ENCODE results near the gene ERC1.

DNA sequence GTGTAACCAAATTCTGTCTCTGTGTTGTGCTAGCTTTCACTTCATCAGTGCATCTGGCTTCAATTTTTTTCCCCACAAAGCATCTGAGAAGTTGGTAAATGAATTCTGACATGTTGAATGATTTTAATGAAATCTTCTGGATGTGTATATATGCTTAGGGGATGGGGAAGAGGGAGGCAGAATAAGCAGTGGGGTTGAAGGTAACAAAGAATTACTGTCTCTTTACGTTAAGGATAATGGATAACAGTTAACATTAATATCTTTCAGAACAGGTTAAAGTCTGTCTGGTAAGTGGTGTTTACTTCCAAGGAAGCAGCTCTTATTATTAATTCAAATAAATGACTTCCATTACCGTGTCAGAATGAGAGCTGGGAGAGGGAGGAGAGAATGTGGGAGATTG is 261.7 kb downstream of the ERC1 start:
- no peak for TF ChIP-seq POLR2A (IDR thresholded peaks at IDR 0.05; ENCODE audit: extremely low read depth, insufficient read length)
- TF ChIP-seq, protein P1, sequence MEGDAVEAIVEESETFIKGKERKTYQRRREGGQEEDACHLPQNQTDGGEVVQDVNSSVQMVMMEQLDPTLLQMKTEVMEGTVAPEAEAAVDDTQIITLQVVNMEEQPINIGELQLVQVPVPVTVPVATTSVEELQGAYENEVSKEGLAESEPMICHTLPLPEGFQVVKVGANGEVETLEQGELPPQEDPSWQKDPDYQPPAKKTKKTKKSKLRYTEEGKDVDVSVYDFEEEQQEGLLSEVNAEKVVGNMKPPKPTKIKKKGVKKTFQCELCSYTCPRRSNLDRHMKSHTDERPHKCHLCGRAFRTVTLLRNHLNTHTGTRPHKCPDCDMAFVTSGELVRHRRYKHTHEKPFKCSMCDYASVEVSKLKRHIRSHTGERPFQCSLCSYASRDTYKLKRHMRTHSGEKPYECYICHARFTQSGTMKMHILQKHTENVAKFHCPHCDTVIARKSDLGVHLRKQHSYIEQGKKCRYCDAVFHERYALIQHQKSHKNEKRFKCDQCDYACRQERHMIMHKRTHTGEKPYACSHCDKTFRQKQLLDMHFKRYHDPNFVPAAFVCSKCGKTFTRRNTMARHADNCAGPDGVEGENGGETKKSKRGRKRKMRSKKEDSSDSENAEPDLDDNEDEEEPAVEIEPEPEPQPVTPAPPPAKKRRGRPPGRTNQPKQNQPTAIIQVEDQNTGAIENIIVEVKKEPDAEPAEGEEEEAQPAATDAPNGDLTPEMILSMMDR (IDR thresholded peaks at IDR 0.05; ENCODE audit: low read depth, low read length): no peak
- no peak for TF ChIP-seq MAX (IDR thresholded peaks at IDR 0.05; ENCODE audit: low read depth, low read length)
- TF ChIP-seq MYC (IDR thresholded peaks at IDR 0.05; ENCODE audit: low read depth, low read length): no peak

All from NB4 (cell line).